Measurements from ENCODE around the gene PTPRS. TPM values are rescaled to one million over a fixed set of nuclear protein-coding genes. Genes with fewer than 3 reads are reported as not detected.

Gene PTPRS
- total RNA-seq, 4 donors from 2014 or later, result 123 to 200 (median 161) TPM

- TF ChIP-seq POLR2A (IDR thresholded peaks at IDR 0.05), result no peak
- TF ChIP-seq, protein P1, sequence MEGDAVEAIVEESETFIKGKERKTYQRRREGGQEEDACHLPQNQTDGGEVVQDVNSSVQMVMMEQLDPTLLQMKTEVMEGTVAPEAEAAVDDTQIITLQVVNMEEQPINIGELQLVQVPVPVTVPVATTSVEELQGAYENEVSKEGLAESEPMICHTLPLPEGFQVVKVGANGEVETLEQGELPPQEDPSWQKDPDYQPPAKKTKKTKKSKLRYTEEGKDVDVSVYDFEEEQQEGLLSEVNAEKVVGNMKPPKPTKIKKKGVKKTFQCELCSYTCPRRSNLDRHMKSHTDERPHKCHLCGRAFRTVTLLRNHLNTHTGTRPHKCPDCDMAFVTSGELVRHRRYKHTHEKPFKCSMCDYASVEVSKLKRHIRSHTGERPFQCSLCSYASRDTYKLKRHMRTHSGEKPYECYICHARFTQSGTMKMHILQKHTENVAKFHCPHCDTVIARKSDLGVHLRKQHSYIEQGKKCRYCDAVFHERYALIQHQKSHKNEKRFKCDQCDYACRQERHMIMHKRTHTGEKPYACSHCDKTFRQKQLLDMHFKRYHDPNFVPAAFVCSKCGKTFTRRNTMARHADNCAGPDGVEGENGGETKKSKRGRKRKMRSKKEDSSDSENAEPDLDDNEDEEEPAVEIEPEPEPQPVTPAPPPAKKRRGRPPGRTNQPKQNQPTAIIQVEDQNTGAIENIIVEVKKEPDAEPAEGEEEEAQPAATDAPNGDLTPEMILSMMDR (IDR thresholded peaks at IDR 0.05), result no peak
- DNase-seq (ENCODE audit: low spot score in 2 of 2), result no peak
- no peak overlapping the region for H3K4me3 ChIP-seq (ENCODE audit: low read depth, poor library complexity, severe bottlenecking)
- 91% methylated on average over 7 of the region's 7 CpGs for WGBS, 2 donors
- intact Hi-C loops (cut with DNase I; ENCODE audit: low total_unique reads), result no loop called here
Measured at GRCh38 chr19:5317321-5317720, 23.3 kb downstream of the PTPRS start.

- no peak for DNase-seq (ENCODE audit: low spot score in 2 of 2)
- H3K4me3 ChIP-seq (ENCODE audit: low read depth, poor library complexity, severe bottlenecking), result no peak overlapping the region
- WGBS, 2 donors, result 92% methylated on average over 9 of the region's 9 CpGs
- intact Hi-C loops (cut with DNase I; ENCODE audit: low total_unique reads), result no loop called here
- TF ChIP-seq, protein P1 (IDR thresholded peaks at IDR 0.05), result no peak
- TF ChIP-seq POLR2A (IDR thresholded peaks at IDR 0.05), result no peak
Measured at GRCh38 chr19:5316138-5316537, 24.5 kb downstream of the PTPRS start.

GRCh38 chr19:5314907-5315298 is 25.7 kb downstream of the PTPRS start:
- WGBS, 2 donors, result 92 to 96% methylated on average over 4 of the region's 4 CpGs

DNA sequence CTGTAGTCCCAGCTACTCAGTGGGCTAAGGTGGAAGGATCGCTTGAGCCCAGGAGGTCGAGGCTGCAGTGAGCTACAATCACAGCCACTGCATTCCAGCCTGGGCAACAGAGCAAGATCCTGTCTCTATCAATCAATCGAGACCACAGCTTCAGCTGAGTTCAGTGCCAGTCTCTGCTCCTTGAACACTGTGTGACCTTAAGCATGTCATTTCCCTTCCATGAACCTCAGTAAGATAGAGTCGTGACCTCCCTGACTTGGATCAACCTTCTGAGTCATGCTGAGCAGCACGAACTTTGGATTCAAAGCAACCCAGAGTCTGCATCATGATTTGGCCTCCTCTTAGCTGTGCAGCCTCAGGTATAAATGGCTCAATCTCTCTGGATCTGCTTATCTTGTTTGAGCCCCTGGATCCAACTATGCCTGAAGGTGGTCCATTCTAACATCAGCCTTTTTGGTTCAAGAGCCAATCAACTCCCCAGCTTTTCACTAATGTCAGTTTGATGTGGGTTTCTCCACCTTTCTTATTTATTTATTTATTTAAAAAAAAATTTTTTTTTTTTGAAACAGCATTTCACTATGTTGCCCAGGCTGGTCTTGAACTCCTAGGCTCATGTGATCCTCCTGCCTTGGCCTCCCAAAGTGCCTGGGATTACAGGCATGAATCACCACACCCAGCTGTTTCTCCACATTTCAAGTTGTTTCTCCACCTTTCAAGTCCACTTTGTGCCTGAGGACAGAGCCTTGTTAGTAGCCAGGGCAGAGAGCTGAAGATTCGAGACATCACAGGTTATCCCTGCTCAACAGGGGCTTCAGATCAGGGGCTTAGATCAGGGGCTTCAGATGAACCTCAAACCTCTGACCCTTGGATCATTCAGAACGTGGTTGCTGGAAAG is 26.4 kb downstream of the PTPRS start:
- no peak overlapping the region for H3K4me3 ChIP-seq (ENCODE audit: low read depth, poor library complexity, severe bottlenecking)
- intact Hi-C loops (cut with DNase I; ENCODE audit: low total_unique reads), result no loop called here
- TF ChIP-seq, protein P1 (IDR thresholded peaks at IDR 0.05), result no peak
- TF ChIP-seq POLR2A (IDR thresholded peaks at IDR 0.05), result no peak
- WGBS, 2 donors, result 75% methylated on average over 7 of the region's 7 CpGs
- no peak for DNase-seq (ENCODE audit: low spot score in 2 of 2)

More at GRCh38 chr19:5314907-5315298, 25.7 kb downstream of the PTPRS start:
- H3K4me3 ChIP-seq (ENCODE audit: low read depth, poor library complexity, severe bottlenecking), result no peak overlapping the region
- TF ChIP-seq POLR2A (IDR thresholded peaks at IDR 0.05), result no peak
- TF ChIP-seq, protein P1 (IDR thresholded peaks at IDR 0.05), result no peak
- intact Hi-C loops (cut with DNase I; ENCODE audit: low total_unique reads), result no loop called here
- no peak for DNase-seq (ENCODE audit: low spot score in 2 of 2)

- intact Hi-C loops (cut with DNase I; ENCODE audit: low total_unique reads), result no loop called here
- TF ChIP-seq, protein P1 (IDR thresholded peaks at IDR 0.05), result no peak
- WGBS, 2 donors, result 35% methylated on average over 13 to 17 of the region's 17 CpGs
- H3K4me3 ChIP-seq (ENCODE audit: low read depth, poor library complexity, severe bottlenecking), result no peak overlapping the region
- no peak for DNase-seq (ENCODE audit: low spot score in 2 of 2)
Measured at GRCh38 chr19:5313307-5313706, 27.3 kb downstream of the PTPRS start.

Measured in lower leg skin (tissue), 4 donors.